GM13977 (cell line): ENCODE results near the gene ACP3.
A peak's percentile ranks its signal among the peaks of the same experiment; 100 is the strongest.

Source experiments
- DNase-seq: peaks from one replicate; pipeline ENCODE4 v3.0.0; 2012; ENCODE audit warnings: low spot score
- in situ Hi-C: fragments of 300-500 bp; cut with MboI; formaldehyde crosslinking; loops from one replicate; pipeline ENCODE4 v1.12.0; 2022; ENCODE audit warnings: low sequenced_read_pairs, low pct_unique_long_range_greater_than_20kb, mixed read lengths, inconsistent platforms; ENCODE audit not compliant: unreplicated experiment
- TF ChIP-seq, protein P1 (sequence below): IDR thresholded peaks from 2 replicates; pipeline ENCODE4 v1.5.1; 2012; ENCODE audit warnings: mild to moderate bottlenecking, control low read depth; ENCODE audit not compliant: insufficient read depth; ENCODE audit errors: extremely low read depth, missing control alignments

Gene ACP3

DNA sequence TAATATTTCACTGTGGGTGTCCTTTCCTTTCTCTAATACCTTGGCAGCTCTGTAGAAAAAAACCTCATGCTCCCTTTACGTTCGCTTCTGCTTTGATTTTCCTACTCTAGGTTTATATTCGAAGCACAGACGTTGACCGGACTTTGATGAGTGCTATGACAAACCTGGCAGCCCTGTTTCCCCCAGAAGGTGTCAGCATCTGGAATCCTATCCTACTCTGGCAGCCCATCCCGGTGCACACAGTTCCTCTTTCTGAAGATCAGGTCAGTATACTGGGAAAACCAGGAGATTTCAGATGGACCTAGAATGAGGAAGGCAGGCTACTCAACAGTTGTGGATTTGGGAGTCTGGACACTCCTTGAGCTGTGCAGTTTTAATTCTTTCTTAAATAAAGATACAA, 14.9 kb downstream of the ACP3 start:
- in situ Hi-C loops, result no loop called here
- DNase-seq, result no peak
- TF ChIP-seq, protein P1, sequence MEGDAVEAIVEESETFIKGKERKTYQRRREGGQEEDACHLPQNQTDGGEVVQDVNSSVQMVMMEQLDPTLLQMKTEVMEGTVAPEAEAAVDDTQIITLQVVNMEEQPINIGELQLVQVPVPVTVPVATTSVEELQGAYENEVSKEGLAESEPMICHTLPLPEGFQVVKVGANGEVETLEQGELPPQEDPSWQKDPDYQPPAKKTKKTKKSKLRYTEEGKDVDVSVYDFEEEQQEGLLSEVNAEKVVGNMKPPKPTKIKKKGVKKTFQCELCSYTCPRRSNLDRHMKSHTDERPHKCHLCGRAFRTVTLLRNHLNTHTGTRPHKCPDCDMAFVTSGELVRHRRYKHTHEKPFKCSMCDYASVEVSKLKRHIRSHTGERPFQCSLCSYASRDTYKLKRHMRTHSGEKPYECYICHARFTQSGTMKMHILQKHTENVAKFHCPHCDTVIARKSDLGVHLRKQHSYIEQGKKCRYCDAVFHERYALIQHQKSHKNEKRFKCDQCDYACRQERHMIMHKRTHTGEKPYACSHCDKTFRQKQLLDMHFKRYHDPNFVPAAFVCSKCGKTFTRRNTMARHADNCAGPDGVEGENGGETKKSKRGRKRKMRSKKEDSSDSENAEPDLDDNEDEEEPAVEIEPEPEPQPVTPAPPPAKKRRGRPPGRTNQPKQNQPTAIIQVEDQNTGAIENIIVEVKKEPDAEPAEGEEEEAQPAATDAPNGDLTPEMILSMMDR, result no peak

DNA sequence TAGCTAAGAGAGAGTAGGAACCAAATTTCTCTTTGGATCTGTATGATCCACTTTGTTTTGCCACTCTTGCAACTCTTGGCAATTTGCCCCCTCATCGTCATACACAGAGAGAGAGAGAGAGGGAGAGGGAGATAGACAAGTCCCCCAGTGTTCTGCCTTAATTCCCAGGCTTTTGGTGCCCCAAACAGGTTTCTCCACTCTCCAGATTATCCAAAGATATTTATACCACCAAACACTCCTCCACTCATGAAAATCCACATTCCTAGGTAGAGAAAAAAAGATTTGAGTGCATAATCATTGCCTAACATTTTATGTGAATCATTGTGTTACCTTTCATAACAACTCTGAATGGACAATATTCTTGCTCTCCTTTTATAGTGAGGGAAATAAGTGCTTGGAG, 15.3 kb downstream of the ACP3 start:
- TF ChIP-seq, protein P1, result no peak
- DNase-seq, result no peak
- in situ Hi-C loops, result no loop called here

DNA sequence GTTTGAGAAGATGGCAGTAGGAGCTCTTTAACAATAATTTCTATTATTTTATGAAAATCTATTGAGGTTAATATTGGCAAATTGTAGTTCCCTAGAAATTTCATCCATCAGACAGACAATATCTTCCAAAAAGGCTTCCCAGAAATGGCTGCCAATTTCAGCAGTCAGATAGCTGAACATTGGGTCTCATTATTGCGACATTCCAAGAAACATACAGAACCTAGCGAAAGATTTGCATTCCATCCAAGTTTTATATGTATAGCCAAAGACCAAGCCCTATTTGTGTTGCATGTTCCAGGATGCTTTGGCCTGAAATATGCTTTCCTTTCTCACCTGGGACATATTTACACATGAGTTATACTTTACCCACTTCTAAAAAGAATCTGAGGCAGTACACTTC, 24.5 kb downstream of the ACP3 start:
- TF ChIP-seq, protein P1, result no peak
- in situ Hi-C loops, result loop anchor here (10.0 kb wide), 1 partner anchor 87 kb away; no protein-coding TSS in a partner anchor
- DNase-seq, result no peak

DNA sequence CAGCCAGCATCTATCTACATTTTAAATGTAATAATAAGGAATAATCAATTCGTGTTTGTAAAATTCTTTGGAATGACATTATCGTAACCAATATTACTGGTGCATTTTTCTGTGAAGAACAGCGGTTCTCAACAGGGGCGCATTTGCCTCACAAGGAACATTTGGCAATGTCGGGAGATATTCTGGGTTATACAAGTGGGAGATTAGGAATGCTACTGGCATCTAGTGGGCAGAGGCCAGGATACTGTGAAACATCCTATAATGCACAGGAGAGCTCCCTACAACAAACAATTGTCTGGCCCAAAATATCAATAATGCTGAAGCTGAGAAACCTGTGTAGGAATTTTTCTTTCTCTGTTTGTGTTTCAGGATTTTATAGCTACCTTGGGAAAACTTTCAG, 25.0 kb downstream of the ACP3 start:
- DNase-seq, result no peak
- TF ChIP-seq, protein P1, result no peak
- in situ Hi-C loops, result loop anchor here (10.0 kb wide), 1 partner anchor 87 kb away; no protein-coding TSS in a partner anchor

DNA sequence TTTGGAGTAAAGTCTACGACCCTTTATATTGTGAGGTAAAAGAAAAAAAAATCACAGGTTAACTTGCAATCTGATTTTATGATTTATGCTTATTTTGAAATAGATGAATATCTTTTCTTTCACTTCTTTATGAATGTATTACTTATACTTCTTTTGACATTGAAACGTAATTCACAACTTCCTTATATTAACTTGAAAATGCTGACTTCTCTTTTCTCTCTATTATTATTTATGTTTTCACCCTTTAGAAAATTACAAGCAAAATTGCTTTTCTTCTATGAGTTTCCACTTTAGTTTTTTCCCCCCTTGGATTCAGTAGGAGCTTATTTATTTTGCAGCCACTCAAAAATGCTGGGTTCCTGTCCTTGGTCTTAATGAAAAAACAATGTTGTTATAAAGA, 25.4 kb downstream of the ACP3 start:
- in situ Hi-C loops, result loop anchor here (10.0 kb wide), 1 partner anchor 88 kb away; no protein-coding TSS in a partner anchor
- TF ChIP-seq, protein P1, result no peak
- no peak for DNase-seq

DNA sequence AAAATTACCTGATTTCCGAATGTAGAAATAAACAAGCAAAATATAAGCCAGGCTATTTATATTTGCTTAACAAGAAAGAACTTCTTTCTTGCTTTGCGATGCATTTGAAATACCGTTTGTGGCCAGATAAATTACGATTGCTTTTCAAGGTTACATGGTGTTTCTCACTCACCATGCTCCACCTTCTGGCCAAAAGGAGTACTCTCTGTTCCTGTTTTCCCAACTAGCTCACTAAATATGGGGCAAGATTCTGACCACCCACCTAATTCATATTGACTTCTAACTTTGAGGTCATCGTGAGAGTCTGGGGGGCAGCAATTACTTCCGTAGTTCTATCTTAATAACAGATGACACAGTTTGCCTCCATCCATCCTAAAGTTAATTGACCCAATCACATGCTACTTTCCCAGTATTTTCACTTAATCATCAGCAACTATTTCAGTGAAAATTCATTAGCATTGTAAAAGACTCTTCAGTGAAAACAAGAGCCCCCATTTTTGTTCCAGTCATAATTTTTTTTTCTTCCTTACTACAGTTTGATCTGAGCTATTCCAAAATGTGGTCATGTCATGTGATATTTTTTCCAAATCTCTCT, 25.9 kb downstream of the ACP3 start:
- peak; percentile 24 for DNase-seq
- TF ChIP-seq, protein P1, result peak; percentile 75
- in situ Hi-C loops, result loop anchor here (10.0 kb wide), 1 partner anchor 88 kb away; no protein-coding TSS in a partner anchor
